Spleen (tissue), 11 donors: Measurements from ENCODE around the gene LRFN5. TPM values are rescaled to one million over a fixed set of nuclear protein-coding genes. Genes with fewer than 3 reads are reported as not detected.

Experiments
- DNase-seq: peaks from one replicate; pipeline ENCODE4 v3.0.0-alpha.2; 2020
- H3K27ac ChIP-seq, 8 donors: fragments of 200-600 bp; sonication (generic) in 7 of 8; 1 replicate in 4 of 8; 2 replicates in 4 of 8; pipeline versions ENCODE4 v1.5.0 to v1.8.0; 2016 to 2021; ENCODE audit warnings: inconsistent platforms in 4 of 8, mild to moderate bottlenecking in 4 of 8, moderate library complexity in 1 of 8
- H3K27me3 ChIP-seq, 7 donors: fragments of 200-600 bp; sonication (generic) in 6 of 7; replicated peaks in 1 of 7; 1 replicate in 4 of 7; 2 replicates in 3 of 7; pipeline versions ENCODE4 v1.5.0 to v1.8.0; 2016 to 2021; ENCODE audit warnings: inconsistent platforms in 3 of 7, mild to moderate bottlenecking in 1 of 7
- H3K36me3 ChIP-seq, 6 donors: fragments of 200-600 bp; sonication (generic) in 5 of 6; 1 replicate in 4 of 6; 2 replicates in 2 of 6; pipeline versions ENCODE4 v1.5.0 to v1.8.0; 2016 to 2021; ENCODE audit warnings: inconsistent platforms in 2 of 6
- H3K4me1 ChIP-seq, 6 donors: fragments of 200-600 bp; sonication (generic) in 5 of 6; 1 replicate in 3 of 6; 2 replicates in 3 of 6; pipeline versions ENCODE4 v1.5.0 to v1.8.0; 2016 to 2021; ENCODE audit warnings: inconsistent platforms in 3 of 6
- H3K4me3 ChIP-seq, 8 donors: fragments of 200-600 bp; sonication (generic) in 7 of 8; 1 replicate in 4 of 8; 2 replicates in 4 of 8; pipeline versions ENCODE4 v1.5.0 to v1.8.0; 2016 to 2021; ENCODE audit warnings: inconsistent platforms in 4 of 8, mild to moderate bottlenecking in 4 of 8, moderate library complexity in 2 of 8
- H3K9me3 ChIP-seq, 8 donors: fragments of 200-600 bp; sonication (generic) in 7 of 8; 1 replicate in 4 of 8; 2 replicates in 4 of 8; pipeline versions ENCODE4 v1.5.0 to v1.8.0; 2016 to 2021; ENCODE audit warnings: inconsistent platforms in 4 of 8
- CTCF ChIP-seq, 11 experiments: fragments of 200-600 bp in 7 of 11; fragments of 450-650 bp in 4 of 11; sonication (generic) in 4 of 11; IDR thresholded peaks in 8 of 11; conservative IDR thresholded peaks in 3 of 11; 1 replicate in 7 of 11; 2 replicates in 4 of 11; pipeline versions ENCODE4 v1.4.0 to v1.8.0; 2016 to 2021; ENCODE audit warnings: antibody characterized with exemption in 11 of 11, inconsistent platforms in 4 of 11, mild to moderate bottlenecking in 1 of 11
- POLR2A ChIP-seq, 3 donors: fragments of 450-650 bp; IDR thresholded peaks; one replicate each; pipeline ENCODE4 v1.5.1; 2017; ENCODE audit warnings: antibody characterized with exemption in 3 of 3, mild to moderate bottlenecking in 1 of 3
- POLR2AphosphoS5 ChIP-seq, 3 donors: sonication (generic); formaldehyde crosslinking; IDR thresholded peaks; one replicate each; pipeline ENCODE4 v1.5.1; 2017; ENCODE audit warnings: antibody characterized with exemption in 3 of 3
- WGBS, 5 donors: extraction: QIAGEN DNeasy Blood & Tissue Kit in 3 of 5; methylation state at CpG; one replicate each; pipeline versions ENCODE4 v1.1.5 to v1.1.7; 2013 to 2018; 5-methylcytosine and 5-hydroxymethylcytosine counted together
- intact Hi-C: fragments of 100-400 bp; cut with DNase I; formaldehyde crosslinking; loops from one replicate; pipeline ENCODE4 v1.15.0; 2023; ENCODE audit warnings: low total_unique reads
- polyA plus RNA-seq, 3 donors: library from polyadenylated mRNA; stranded (reverse); fragments of 200-250 nt; gene quantifications; one replicate each; pipeline ENCODE4 v1.2.1, GENCODE V29; 2013
- total RNA-seq, 7 donors: library from RNA; depleted of rRNA in 3 of 7; stranded (reverse); fragments of >200 nt in 3 of 7; fragmentation: NEBNext Ultra II Directional in 4 of 7; extraction: Animal tissue kit (Norgen Biotek cat#: 25700) in 4 of 7; gene quantifications; one replicate each; pipeline versions ENCODE4 v1.1.0 to v1.2.1, GENCODE V29; 2016 to 2021
- donor health status: healthy with polysubstance abuse.
- donor health status: DM: no; HTN: no; CAD: no; lungs with moderate emphysema.
- donor health status: DM: no; HTN: no; CAD: no.
- donor health status: Bipolar disorder and iron deficiency.
- donor health status: healthy.
- donor health status: DM: no; HTN: no; CAD: no.
- donor health status: DM: yes; HTN: yes; CAD: no.

The LRFN5 gene
- total and polyA plus RNA-seq, 10 donors: 0.08 to 3.0 (median 1.4) TPM

- no peak for TF ChIP-seq POLR2A (IDR thresholded peaks at IDR 0.05)
- no peak for TF ChIP-seq CTCF (IDR thresholded peaks at IDR 0.05 in 8 of 11, conservative IDR thresholded peaks at IDR 0.05 in 3 of 11)
- TF ChIP-seq POLR2AphosphoS5 (IDR thresholded peaks at IDR 0.05): no peak
- no peaks in the 10 kb centered on the region for H3K4me1 ChIP-seq
- intact Hi-C loops: no loop called here
- 79 to 89% (median 84%) methylated on average over 5 of the region's 5 CpGs for WGBS, 5 donors
- DNase-seq: no peak
- no peaks in the 10 kb centered on the region for H3K9me3 ChIP-seq
- H3K36me3 ChIP-seq: no peaks in the 10 kb centered on the region
- H3K27me3 ChIP-seq: no peaks in the 10 kb centered on the region
- H3K27ac ChIP-seq: no peak overlapping the region
- no peak overlapping the region for H3K4me3 ChIP-seq
These were observed 160.1 kb downstream of the LRFN5 start for GRCh38 chr14:41766772-41767171.

DNA sequence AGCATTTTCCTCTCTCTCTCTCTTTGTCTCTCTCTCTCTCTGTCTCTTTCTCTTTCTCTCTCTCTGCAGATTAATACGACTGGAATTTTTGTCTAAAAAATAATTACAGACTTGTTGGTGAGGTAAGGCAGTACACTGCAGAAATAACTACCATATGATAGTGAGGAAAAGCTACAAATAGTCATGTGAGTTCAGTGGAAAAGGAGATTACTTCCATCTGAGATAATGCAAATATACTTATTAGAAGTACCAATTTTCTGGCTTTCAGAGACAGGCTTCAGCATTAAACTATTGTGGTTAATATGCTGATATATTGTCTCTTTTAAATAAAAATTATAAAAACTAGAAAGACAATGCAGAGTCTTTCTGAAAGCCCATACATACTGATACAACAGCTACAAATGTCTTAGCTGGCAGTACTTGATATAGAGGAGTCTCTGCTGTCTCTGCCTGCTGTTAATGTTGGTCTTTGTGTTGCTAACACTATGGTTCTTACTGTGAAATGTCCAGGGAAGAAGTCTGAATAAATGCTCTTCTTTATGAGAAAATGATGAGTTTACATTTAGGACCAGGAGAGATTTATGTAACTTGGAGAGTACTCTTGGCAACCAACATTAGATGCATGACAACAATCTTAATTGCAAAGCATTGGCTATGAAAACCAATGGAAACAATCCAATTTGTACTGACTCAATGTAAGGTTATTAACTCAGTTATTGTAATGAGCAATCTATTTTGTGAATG, 167.0 kb downstream of the LRFN5 start:
- Histone ChIP-seq H3K36me3 (no peaks in the 10 kb centered on the region), H3K27ac (no peak overlapping the region), H3K27me3 (no peaks in the 10 kb centered on the region), H3K4me1 (no peaks in the 10 kb centered on the region), H3K9me3 (no peaks in the 10 kb centered on the region), H3K4me3 (no peak overlapping the region)
- DNase-seq: no peak
- TF ChIP-seq POLR2AphosphoS5 (IDR thresholded peaks at IDR 0.05) (no peak), POLR2A (IDR thresholded peaks at IDR 0.05) (no peak), CTCF (IDR thresholded peaks at IDR 0.05 in 8 of 11, conservative IDR thresholded peaks at IDR 0.05 in 3 of 11) (no peak)
- WGBS, 5 donors: 58 to 77% (median 64%) methylated on average over 1 of the region's 1 CpG
- intact Hi-C loops: no loop called here

DNA sequence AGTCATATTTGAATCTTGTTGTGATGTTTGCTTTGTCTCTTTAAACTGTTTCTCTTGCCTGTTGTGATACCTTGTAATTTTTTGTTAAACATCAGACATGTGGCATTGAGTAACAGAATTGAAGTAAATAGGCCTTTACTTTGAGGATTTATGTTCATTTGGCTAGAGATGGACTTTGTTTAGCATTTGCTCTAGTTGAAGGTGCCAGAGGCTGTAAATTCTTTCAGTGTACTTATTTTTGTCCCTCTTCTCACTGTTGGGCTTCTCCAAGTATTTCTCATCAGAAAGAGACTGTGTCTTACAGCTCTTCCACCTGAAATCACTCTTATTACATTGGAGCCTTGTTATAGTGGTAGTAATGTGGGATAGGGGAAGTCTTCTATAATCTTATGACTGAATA, 175.8 kb downstream of the LRFN5 start:
- Histone ChIP-seq H3K27me3 (no peaks in the 10 kb centered on the region), H3K36me3 (no peaks in the 10 kb centered on the region), H3K9me3 (no peaks in the 10 kb centered on the region), H3K4me1 (peaks cover 0 to 6% (median 0%) of the 10 kb centered on the region in 6 donors), H3K4me3 (no peak overlapping the region), H3K27ac (no peak overlapping the region)
- no peak for TF ChIP-seq CTCF (IDR thresholded peaks at IDR 0.05 in 8 of 11, conservative IDR thresholded peaks at IDR 0.05 in 3 of 11)
- TF ChIP-seq POLR2AphosphoS5 (IDR thresholded peaks at IDR 0.05): no peak
- TF ChIP-seq POLR2A (IDR thresholded peaks at IDR 0.05): no peak
- intact Hi-C loops: no loop called here
- no peak for DNase-seq

GRCh38 chr14:41783403-41783802, 176.7 kb downstream of the LRFN5 start:
- no peak overlapping the region for H3K27ac ChIP-seq
- no peak for TF ChIP-seq POLR2AphosphoS5 (IDR thresholded peaks at IDR 0.05)
- TF ChIP-seq POLR2A (IDR thresholded peaks at IDR 0.05): no peak
- TF ChIP-seq CTCF (IDR thresholded peaks at IDR 0.05 in 8 of 11, conservative IDR thresholded peaks at IDR 0.05 in 3 of 11): no peak
- peaks cover 0 to 6% (median 0%) of the 10 kb centered on the region in 6 donors for H3K4me1 ChIP-seq
- H3K36me3 ChIP-seq: no peaks in the 10 kb centered on the region
- H3K27me3 ChIP-seq: no peaks in the 10 kb centered on the region
- WGBS, 5 donors: 72 to 96% (median 79%) methylated on average over 2 of the region's 2 CpGs
- no peak for DNase-seq
- H3K9me3 ChIP-seq: no peaks in the 10 kb centered on the region
- no peak overlapping the region for H3K4me3 ChIP-seq
- intact Hi-C loops: no loop called here
